GM19043 (cell line): ENCODE data around the gene SMC6.
A peak's percentile ranks its signal among the peaks of the same experiment; 100 is the strongest.

Experiments used
- ATAC-seq: cut with Tn5 transposase; IDR thresholded peaks from one replicate; pipeline ENCODE4 v1.9.1; 2021; ENCODE audit warnings: low read depth; ENCODE audit not compliant: unreplicated experiment

Gene SMC6

GRCh38 chr2:17763641-17764333 lies 10.2 kb upstream of the SMC6 start:
- ATAC-seq: no peak

GRCh38 chr2:17762451-17762850 lies 8.8 kb upstream of the SMC6 start:
- no peak for ATAC-seq

GRCh38 chr2:17759805-17760204 lies 6.2 kb upstream of the SMC6 start:
- ATAC-seq: no peak

- ATAC-seq: no peak
These were observed 4.5 kb upstream of the SMC6 start for GRCh38 chr2:17758118-17758517.

GRCh38 chr2:17757321-17757720 lies 3.7 kb upstream of the SMC6 start:
- ATAC-seq: no peak

- no peak for ATAC-seq
These were observed 3.1 kb upstream of the SMC6 start for GRCh38 chr2:17756668-17757067.

GRCh38 chr2:17754773-17755425 lies 1.3 kb upstream of the SMC6 start:
- no peak for ATAC-seq

- ATAC-seq: peak; percentile 34
These were observed 463 bp downstream of the SMC6 start for GRCh38 chr2:17752892-17753802.

GRCh38 chr2:17752246-17752645 lies 1.4 kb downstream of the SMC6 start:
- no peak for ATAC-seq

- ATAC-seq: peak; percentile 27
These were observed 3.7 kb downstream of the SMC6 start for GRCh38 chr2:17749753-17750438.

GRCh38 chr2:17748745-17749144 lies 4.9 kb downstream of the SMC6 start:
- ATAC-seq: no peak

- no peak for ATAC-seq
These were observed 5.7 kb downstream of the SMC6 start for GRCh38 chr2:17747684-17748452.

- no peak for ATAC-seq
These were observed 13.4 kb downstream of the SMC6 start for GRCh38 chr2:17740203-17740602.

GRCh38 chr2:17736989-17737388 lies 16.6 kb downstream of the SMC6 start:
- ATAC-seq: no peak

- ATAC-seq: no peak
These were observed 17.7 kb downstream of the SMC6 start for GRCh38 chr2:17735864-17736263.

- no peak for ATAC-seq
These were observed 20.0 kb downstream of the SMC6 start for GRCh38 chr2:17733599-17733998.

GRCh38 chr2:17729880-17730279 lies 23.7 kb downstream of the SMC6 start:
- no peak for ATAC-seq

GRCh38 chr2:17728210-17728609 lies 25.4 kb downstream of the SMC6 start:
- ATAC-seq: no peak

- ATAC-seq: peak; percentile 64
These were observed 33.8 kb downstream of the SMC6 start for GRCh38 chr2:17719562-17720371.
